ENCODE data around the gene TRIM56.
"Not testable (repeated sequence)": the region's sequence is repeated elsewhere in the genome, so short reads cannot be mapped to it uniquely, and the experiment has no call there.

The TRIM56 gene

DNA sequence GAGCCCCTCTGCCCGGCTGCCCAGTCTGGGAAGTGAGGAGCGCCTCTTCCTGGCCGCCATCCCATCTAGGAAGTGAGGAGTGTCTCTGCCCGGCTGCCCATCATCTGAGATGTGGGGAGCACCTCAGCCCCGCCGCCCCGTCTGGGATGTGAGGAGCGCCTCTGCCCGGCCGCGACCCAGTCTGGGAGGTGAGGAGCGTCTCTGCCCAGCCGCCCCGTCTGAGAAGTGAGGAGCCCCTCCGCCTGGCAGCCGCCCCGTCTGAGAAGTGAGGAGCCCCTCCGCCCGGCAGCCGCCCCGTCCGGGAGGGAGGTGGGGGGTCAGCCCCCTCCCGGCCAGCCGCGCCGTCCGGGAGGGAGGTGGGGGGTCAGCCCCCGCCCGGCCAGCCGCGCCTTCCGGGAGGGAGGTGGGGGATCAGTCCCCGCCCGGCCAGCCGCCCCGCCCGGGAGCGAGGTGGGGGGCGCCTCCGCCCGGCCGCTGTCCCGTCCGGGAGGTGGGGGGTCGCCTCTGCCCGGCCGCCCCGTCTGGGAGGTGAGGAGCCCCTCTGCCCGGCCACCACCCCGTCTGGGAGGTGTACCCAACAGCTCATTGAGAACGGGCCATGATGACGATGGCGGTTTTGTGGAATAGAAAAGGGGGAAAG lies 7.1 kb downstream of the TRIM56 start:
- not testable (repeated sequence) for DNase-seq (ENCODE audit: low read depth, low spot score)

DNA sequence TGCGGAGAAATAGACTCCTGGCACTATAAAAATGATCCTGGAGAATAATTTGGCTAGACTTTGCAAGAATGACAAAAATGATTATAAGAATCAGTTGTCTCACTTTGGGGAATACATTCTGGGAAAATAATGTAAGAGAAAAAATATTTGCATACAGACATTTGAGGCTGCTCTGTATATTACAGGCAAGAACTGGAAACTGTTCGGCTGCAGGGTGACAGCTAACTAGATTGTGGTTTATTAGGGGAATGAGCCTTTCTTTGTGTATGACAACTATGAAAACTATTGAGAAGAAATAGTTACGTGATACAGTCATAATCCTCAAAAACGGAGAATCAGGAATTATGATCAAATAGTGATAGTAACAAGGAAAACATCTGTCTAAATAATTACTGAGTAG lies 8.6 kb downstream of the TRIM56 start:
- DNase-seq (ENCODE audit: low read depth, low spot score) = no peak

- no peak for DNase-seq (ENCODE audit: low read depth, low spot score)
Observed at GRCh38 chr7:101094376-101094775, 9.1 kb downstream of the TRIM56 start.

GRCh38 chr7:101094791-101095375 lies 9.6 kb downstream of the TRIM56 start:
- peak; percentile 84 for DNase-seq (ENCODE audit: low read depth, low spot score)

DNA sequence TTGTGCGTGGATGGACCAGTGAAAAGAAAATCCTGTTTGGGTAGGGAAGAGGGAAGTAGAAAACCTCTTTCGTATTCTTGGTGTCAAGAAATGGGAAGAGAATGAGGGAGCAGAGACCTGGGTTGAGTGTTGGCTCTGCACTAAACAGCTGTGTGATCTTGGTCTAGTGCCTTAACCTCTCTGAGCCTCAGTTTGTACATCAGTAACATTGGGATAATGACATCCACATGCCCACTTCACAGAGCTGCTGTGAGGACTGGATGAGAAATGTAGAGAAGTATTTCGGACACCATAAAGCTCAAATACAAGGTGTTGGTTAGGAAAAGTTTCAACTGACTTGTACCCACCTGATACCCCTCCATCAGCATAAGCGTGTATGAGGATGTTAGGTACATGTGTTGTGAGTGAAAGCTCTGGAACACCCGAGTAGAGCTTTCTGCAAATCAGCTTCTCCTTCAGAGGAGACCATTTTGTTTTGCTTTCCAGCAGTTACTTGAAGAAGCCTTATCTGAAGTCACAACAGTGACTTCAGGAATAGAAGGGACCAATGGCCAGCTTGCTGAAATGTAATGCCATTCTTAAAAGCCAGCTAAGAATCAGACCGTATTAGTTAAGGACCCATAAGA lies 11.2 kb downstream of the TRIM56 start:
- no peak for DNase-seq (ENCODE audit: low read depth, low spot score)

- DNase-seq (ENCODE audit: low read depth, low spot score) = no peak
Observed at GRCh38 chr7:101096957-101097347, 11.7 kb downstream of the TRIM56 start.

- DNase-seq (ENCODE audit: low read depth, low spot score) = no peak
Observed at GRCh38 chr7:101097561-101097960, 12.3 kb downstream of the TRIM56 start.

- DNase-seq (ENCODE audit: low read depth, low spot score) = peak; percentile 96
Observed at GRCh38 chr7:101099969-101100781, 14.9 kb downstream of the TRIM56 start.

- no peak for DNase-seq (ENCODE audit: low read depth, low spot score)
Observed at GRCh38 chr7:101100858-101101847, 15.9 kb downstream of the TRIM56 start.

DNA sequence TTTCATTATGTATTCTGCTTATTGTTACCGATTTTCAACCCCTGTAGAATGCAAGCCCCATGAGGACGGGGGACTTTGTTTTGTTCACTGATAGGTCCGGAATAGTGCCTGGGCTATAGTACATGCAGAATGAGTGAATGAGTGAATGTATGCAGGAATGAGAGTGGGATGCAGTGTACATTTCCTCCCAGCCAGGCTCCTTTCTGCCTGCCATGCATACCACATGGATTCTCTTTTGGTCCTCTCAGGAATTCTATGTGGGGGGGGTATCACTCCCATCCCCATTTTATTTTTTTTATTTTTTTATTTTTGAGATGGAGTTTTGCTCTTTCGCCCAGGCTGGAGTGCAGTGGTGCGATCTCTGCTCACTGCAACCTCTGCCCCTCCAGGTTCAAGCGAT lies 16.7 kb downstream of the TRIM56 start:
- DNase-seq (ENCODE audit: low read depth, low spot score) = no peak

DNA sequence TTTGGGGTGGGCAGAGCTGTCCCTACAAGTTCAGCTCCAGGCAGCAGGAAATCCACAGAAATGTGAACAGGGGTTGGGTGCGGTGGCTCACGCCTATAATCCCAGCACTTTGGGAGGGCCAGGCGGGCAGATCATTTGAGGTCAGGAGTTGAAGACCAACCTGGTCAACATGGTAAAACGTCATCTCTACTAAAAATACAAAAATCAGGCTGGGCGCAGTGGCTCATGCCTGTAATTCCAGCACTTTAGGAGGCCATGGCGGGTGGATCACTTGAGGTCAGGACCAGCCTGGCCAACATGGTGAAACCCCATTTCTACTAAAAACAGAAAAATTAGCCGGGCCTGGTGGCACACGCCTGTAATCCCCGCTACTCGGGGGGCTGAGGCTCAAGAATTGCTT lies 18.4 kb downstream of the TRIM56 start:
- DNase-seq (ENCODE audit: low read depth, low spot score) = not testable (repeated sequence)

- no peak for DNase-seq (ENCODE audit: low read depth, low spot score)
Observed at GRCh38 chr7:101104193-101104713, 19.0 kb downstream of the TRIM56 start.

DNA sequence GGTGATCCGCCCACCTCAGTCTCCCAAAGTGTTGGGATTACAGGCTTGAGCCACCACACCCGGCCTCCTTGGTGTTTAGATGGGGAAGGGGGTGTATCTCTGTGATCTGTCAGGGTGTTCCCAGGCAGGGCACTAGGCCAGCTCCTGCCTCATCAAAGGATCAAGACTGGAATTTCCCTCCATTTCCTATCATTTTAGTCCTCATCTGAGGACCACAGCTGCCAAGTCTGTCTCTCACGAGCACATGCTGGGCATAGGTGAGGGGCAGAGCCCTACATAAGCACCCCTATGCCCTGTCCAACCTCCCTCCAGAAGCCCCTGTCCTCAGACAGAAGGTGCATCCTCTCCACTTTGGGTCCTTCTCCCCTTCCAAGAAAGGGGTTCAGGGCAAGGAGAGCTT lies 19.5 kb downstream of the TRIM56 start:
- no peak for DNase-seq (ENCODE audit: low read depth, low spot score)

- not testable (repeated sequence) for DNase-seq (ENCODE audit: low read depth, low spot score)
Observed at GRCh38 chr7:101105248-101105647, 20.0 kb downstream of the TRIM56 start.

DNA sequence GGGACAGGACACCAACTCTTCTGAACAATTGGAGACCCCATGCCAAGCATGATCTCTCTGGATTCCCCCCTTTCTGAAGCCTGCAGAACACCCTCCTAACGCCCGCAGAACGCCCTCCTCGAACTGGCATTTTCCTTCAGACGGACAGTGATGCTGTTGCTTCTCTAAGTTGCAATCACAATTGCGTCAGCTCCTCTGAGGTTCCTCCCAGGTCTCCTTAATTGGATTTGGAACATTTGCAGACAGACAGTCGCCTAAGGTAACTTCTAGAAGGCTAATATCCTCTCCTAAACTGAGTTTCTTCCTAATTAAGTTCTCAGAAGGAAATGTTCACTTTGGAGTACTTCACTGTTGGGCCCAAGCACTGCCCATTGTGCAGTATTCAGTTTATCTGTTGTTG lies 21.1 kb downstream of the TRIM56 start:
- DNase-seq (ENCODE audit: low read depth, low spot score) = no peak

- peak; percentile 39 for DNase-seq (ENCODE audit: low read depth, low spot score)
Observed at GRCh38 chr7:101108330-101108857, 23.1 kb downstream of the TRIM56 start.

GRCh38 chr7:101108961-101109360 lies 23.7 kb downstream of the TRIM56 start:
- DNase-seq (ENCODE audit: low read depth, low spot score) = no peak

- no peak for DNase-seq (ENCODE audit: low read depth, low spot score)
Observed at GRCh38 chr7:101109368-101109767, 24.1 kb downstream of the TRIM56 start.

DNA sequence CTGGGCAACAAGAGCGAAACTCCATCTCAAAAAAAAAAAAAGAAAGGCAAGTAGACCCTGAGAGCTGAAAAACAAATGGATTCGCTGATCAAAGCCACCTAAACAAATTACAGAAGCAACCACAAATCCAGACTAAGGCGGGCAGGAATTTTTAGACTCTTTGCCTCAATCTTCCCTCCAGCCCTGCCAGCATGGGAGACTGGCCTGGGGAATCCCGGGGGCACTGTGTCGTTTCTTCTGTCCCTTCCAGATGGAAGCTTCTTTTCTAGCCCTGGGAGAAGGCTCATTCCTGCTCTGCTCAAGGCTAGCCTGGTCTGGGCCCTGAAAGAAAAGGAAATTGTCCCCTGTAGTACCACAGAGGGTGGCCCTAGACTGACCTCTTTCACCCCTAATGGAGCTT lies 26.0 kb downstream of the TRIM56 start:
- DNase-seq (ENCODE audit: low read depth, low spot score) = no peak

DNA sequence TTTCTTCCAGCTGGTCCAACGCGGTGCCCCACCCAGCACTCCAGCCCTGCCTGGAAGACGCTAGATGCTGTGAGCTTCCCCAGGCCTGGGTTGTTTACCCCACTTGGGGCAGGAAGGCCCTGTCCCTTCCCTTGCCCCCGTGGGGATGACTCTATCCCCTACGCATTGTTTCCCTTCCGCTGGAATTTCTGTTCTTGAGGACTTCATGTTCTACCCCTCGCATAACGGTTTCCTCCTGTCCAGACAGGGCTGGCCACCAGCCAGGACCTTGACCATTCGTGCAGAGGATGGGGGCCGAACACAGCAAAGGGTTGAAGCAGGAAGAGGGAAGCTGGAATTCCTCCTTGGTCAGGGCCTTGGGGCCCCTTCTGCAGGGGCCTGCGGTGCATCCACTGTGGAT lies 27.0 kb downstream of the TRIM56 start:
- no peak for DNase-seq (ENCODE audit: low read depth, low spot score)

- DNase-seq (ENCODE audit: low read depth, low spot score) = not testable (repeated sequence)
Observed at GRCh38 chr7:101113140-101113539, 27.9 kb downstream of the TRIM56 start.

All from ELF-1 (cell line).